KMS-11 (cell line): ENCODE measurements around the gene GNG7.

Experiments used
- H2AFZ ChIP-seq: fragments of 200-600 bp; sonication (generic); 2 replicates; pipeline ENCODE4 v1.6.1; 2016; ENCODE audit warnings: antibody characterized with exemption, mixed run types, low read depth
- H3K27ac ChIP-seq: fragments of 200-600 bp; sonication (generic); 2 replicates; pipeline ENCODE4 v1.6.1; 2016; ENCODE audit warnings: mild to moderate bottlenecking, mixed run types
- H3K27me3 ChIP-seq: fragments of 200-600 bp; sonication (generic); 2 replicates; pipeline ENCODE4 v1.6.1; 2017; ENCODE audit warnings: mild to moderate bottlenecking, low read depth, mixed run types, moderate library complexity; ENCODE audit not compliant: insufficient read depth
- H3K36me3 ChIP-seq: fragments of 200-600 bp; sonication (generic); 2 replicates; pipeline ENCODE4 v1.6.1; 2017; ENCODE audit warnings: mild to moderate bottlenecking, mixed run types; ENCODE audit not compliant: insufficient read depth
- H3K4me1 ChIP-seq: fragments of 200-600 bp; sonication (generic); 2 replicates; pipeline ENCODE4 v1.6.1; 2016; ENCODE audit warnings: mild to moderate bottlenecking, low read depth, mixed run types; ENCODE audit not compliant: poor library complexity, severe bottlenecking
- H3K4me2 ChIP-seq: fragments of 200-600 bp; sonication (generic); 2 replicates; pipeline ENCODE4 v1.7.0; 2016; ENCODE audit warnings: mild to moderate bottlenecking, mixed run types
- H3K4me3 ChIP-seq: fragments of 200-600 bp; sonication (generic); IDR thresholded peaks from 2 replicates; pipeline ENCODE4 v1.6.1; 2017; ENCODE audit warnings: low read depth, low read length, mixed read lengths; ENCODE audit not compliant: insufficient read depth
- H3K79me2 ChIP-seq: fragments of 200-600 bp; sonication (generic); 2 replicates; pipeline ENCODE4 v1.6.1; 2016; ENCODE audit warnings: low read depth, mixed run types; ENCODE audit not compliant: insufficient read depth
- H3K9ac ChIP-seq: fragments of 200-600 bp; sonication (generic); 2 replicates; pipeline ENCODE4 v1.6.1; 2016; ENCODE audit warnings: mild to moderate bottlenecking, mixed run types
- H4K20me1 ChIP-seq: fragments of 200-600 bp; sonication (generic); 2 replicates; pipeline ENCODE4 v1.6.1; 2016; ENCODE audit warnings: mild to moderate bottlenecking, mixed run types; ENCODE audit not compliant: insufficient read depth
- TF ChIP-seq, protein P1 (sequence below): fragments of 200-600 bp; sonication (generic); conservative IDR thresholded peaks from 2 replicates; pipeline ENCODE4 v1.6.1; 2017; ENCODE audit warnings: low read depth, mild to moderate bottlenecking, antibody characterized with exemption, low read length, moderate library complexity, mixed read lengths

GNG7 gene

DNA sequence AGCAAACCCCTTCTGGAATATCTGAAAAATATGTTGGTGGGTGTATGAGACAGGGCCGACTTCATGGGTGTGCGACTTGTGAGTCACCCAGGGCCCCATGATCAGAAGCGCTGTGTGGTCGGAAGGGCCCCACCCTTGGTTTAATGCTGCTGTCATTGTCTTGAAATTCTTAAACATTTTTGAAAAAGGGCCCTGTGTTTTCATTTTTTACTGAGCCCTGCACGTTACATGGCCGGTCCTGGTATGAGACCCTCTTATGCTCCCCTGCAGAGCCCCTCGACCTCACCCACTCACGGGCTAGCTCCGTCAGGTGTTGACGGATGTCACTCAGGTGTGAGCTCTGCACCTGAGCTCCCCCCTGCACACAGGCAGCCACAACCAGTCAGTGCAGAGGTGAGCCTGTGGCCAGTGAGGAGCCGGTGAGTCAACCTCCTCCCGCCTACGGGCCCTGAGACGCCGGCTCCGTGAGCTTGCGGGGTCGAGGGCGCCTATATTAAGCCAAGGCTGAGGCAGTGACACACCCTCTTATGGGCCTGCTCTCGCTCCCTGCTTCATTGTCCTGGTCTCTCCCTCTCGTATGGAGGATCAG, 198.9 kb downstream of the GNG7 start:
- H3K36me3 ChIP-seq = no peaks in the 10 kb centered on the region
- H3K4me2 ChIP-seq = no peak overlapping the region
- no peaks in the 10 kb centered on the region for H3K27me3 ChIP-seq
- H3K27ac ChIP-seq = no peak overlapping the region
- H2AFZ ChIP-seq = no peak overlapping the region
- TF ChIP-seq, protein P1, sequence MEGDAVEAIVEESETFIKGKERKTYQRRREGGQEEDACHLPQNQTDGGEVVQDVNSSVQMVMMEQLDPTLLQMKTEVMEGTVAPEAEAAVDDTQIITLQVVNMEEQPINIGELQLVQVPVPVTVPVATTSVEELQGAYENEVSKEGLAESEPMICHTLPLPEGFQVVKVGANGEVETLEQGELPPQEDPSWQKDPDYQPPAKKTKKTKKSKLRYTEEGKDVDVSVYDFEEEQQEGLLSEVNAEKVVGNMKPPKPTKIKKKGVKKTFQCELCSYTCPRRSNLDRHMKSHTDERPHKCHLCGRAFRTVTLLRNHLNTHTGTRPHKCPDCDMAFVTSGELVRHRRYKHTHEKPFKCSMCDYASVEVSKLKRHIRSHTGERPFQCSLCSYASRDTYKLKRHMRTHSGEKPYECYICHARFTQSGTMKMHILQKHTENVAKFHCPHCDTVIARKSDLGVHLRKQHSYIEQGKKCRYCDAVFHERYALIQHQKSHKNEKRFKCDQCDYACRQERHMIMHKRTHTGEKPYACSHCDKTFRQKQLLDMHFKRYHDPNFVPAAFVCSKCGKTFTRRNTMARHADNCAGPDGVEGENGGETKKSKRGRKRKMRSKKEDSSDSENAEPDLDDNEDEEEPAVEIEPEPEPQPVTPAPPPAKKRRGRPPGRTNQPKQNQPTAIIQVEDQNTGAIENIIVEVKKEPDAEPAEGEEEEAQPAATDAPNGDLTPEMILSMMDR = no peak
- H3K79me2 ChIP-seq = no peaks in the 10 kb centered on the region
- no peaks in the 10 kb centered on the region for H4K20me1 ChIP-seq
- no peak overlapping the region for H3K9ac ChIP-seq
- peaks cover 9% of the 10 kb centered on the region for H3K4me1 ChIP-seq
- H3K4me3 ChIP-seq = no peak overlapping the region

DNA sequence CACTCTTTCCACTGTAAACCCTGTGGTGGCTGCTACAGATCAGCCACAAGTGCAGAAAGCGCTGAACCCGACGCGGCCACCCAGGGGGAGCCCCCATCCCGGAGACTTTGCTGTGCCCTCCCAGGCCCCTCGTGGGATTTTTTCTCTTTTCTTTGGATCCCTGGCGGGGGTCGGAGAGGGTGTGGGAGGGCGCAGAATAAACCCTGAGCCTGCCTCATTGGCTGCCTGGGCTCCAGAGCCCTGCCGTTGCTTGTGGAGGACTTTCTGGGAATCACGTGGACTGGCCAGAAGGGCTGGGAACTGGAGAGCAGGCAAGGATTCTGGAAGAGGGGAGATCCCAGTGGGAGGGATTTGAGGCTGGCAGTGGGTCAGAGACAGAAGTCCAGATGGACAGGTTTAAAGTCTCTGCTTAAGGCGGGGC, 201.6 kb downstream of the GNG7 start:
- H3K36me3 ChIP-seq = no peaks in the 10 kb centered on the region
- no peak overlapping the region for H2AFZ ChIP-seq
- H3K4me2 ChIP-seq = no peak overlapping the region
- TF ChIP-seq, protein P1 = no peak
- no peak overlapping the region for H3K27ac ChIP-seq
- no peak overlapping the region for H3K4me3 ChIP-seq
- H3K4me1 ChIP-seq = peaks cover 6% of the 10 kb centered on the region
- no peaks in the 10 kb centered on the region for H4K20me1 ChIP-seq
- H3K9ac ChIP-seq = no peak overlapping the region
- H3K27me3 ChIP-seq = no peaks in the 10 kb centered on the region
- H3K79me2 ChIP-seq = no peaks in the 10 kb centered on the region

DNA sequence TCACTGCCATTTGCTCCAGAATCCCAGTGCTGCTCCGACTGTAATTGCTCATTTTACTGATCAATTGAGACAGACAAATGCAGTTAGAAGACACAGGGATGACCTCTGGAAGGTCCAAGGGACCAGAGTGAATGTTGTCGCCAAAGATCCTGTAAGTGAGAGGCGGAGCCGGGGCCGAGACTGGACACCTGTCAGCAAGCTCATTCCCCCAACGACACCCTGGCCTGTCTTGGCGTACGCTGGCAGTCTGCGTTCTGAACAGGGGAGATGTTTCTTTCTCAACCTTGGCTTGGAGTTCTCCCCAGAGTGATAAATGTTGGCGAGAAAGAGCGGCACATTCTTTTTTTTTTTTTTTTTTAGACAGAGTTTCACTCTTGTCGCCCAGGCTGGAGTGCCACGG, 202.3 kb downstream of the GNG7 start:
- H3K9ac ChIP-seq = no peak overlapping the region
- H3K4me2 ChIP-seq = no peak overlapping the region
- H3K27ac ChIP-seq = no peak overlapping the region
- H4K20me1 ChIP-seq = no peaks in the 10 kb centered on the region
- H3K4me1 ChIP-seq = peaks cover 13% of the 10 kb centered on the region
- H3K4me3 ChIP-seq = no peak overlapping the region
- no peak overlapping the region for H2AFZ ChIP-seq
- H3K79me2 ChIP-seq = no peaks in the 10 kb centered on the region
- no peaks in the 10 kb centered on the region for H3K36me3 ChIP-seq
- TF ChIP-seq, protein P1 = no peak
- H3K27me3 ChIP-seq = no peaks in the 10 kb centered on the region

DNA sequence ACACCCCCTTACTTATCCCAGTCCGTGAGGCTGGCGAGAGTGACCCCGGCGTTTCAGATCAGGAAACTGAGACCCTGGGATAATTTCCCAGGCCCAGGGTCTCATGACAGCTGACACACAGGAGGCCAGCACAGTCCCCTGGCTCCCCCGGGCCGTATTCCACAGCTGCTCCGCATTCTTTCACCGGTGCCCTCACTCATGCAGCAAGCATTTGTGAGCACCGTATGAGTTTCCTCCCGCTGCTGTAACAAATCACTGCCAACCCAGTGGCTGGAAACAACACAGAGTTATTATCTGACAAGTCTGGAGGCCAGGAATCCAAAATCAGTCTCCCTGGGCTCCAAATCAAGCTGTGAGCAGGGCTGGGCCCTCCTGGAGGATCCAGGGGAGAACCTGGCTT, 205.3 kb downstream of the GNG7 start:
- H3K27me3 ChIP-seq = no peaks in the 10 kb centered on the region
- H3K4me2 ChIP-seq = no peak overlapping the region
- H4K20me1 ChIP-seq = no peaks in the 10 kb centered on the region
- no peaks in the 10 kb centered on the region for H3K36me3 ChIP-seq
- TF ChIP-seq, protein P1 = no peak
- H3K4me1 ChIP-seq = peaks cover 31% of the 10 kb centered on the region
- H3K79me2 ChIP-seq = no peaks in the 10 kb centered on the region
- H3K27ac ChIP-seq = no peak overlapping the region
- H3K4me3 ChIP-seq = no peak overlapping the region
- no peak overlapping the region for H2AFZ ChIP-seq
- H3K9ac ChIP-seq = no peak overlapping the region
